Measurements from ENCODE around the gene DTNB.

DNA sequence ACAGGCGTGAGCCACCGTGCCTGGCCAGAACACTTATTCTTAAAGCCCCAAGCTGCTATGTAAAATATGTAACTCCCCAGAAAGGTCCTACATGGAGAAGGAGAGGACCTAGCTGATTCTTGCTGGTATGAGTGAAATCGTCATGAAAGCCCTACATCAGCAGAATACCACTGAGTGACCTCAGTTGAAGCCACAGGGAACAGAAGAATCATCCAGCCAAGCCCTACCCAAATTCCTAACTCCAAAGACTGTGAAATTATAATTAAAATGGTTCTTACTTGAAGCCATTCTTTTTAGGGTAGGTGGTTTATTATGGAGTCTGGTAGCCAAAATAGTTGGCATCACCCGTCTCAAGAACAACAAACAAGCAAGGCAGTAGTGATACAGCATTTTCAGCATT, 4.5 kb upstream of the DTNB start:
- TF ChIP-seq, protein P1, sequence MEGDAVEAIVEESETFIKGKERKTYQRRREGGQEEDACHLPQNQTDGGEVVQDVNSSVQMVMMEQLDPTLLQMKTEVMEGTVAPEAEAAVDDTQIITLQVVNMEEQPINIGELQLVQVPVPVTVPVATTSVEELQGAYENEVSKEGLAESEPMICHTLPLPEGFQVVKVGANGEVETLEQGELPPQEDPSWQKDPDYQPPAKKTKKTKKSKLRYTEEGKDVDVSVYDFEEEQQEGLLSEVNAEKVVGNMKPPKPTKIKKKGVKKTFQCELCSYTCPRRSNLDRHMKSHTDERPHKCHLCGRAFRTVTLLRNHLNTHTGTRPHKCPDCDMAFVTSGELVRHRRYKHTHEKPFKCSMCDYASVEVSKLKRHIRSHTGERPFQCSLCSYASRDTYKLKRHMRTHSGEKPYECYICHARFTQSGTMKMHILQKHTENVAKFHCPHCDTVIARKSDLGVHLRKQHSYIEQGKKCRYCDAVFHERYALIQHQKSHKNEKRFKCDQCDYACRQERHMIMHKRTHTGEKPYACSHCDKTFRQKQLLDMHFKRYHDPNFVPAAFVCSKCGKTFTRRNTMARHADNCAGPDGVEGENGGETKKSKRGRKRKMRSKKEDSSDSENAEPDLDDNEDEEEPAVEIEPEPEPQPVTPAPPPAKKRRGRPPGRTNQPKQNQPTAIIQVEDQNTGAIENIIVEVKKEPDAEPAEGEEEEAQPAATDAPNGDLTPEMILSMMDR (conservative IDR thresholded peaks at IDR 0.05 in 1 of 2, IDR thresholded peaks at IDR 0.05 in 1 of 2; ENCODE audit: low read depth in 1 of 2, low read length in 2 of 2) = no peak
- TF ChIP-seq EZH2 (IDR thresholded peaks at IDR 0.05; ENCODE audit: low read length, missing control alignments) = no peak

All from fibroblast of lung (primary cell).